IMR-90 (cell line): ENCODE results near the gene GIPR. TPM values are rescaled to one million over a fixed set of nuclear protein-coding genes. Genes with fewer than 3 reads are reported as not detected.
A peak's percentile ranks its signal among the peaks of the same experiment; 100 is the strongest.

ENCODE experiments used
- ATAC-seq: fragments of 200-7000 bp; cut with Tn5 transposase; 2 replicates; pipeline ENCODE4 v1.9.1; 2020; ENCODE audit warnings: low read depth, mild to moderate bottlenecking, moderate library complexity
- BruUV-seq: library from RNA; stranded (reverse); fragments of 400-500 nt; replicated peaks from 2 replicates; lab custom pipeline; 2021; lab: Mats Ljungman, UMichigan
- CTCF ChIA-PET: fragments of 300-600 bp; formaldehyde crosslinking; extraction: SDS; loops from one replicate; lab custom pipeline; 2021; ENCODE audit warnings: antibody characterized with exemption; lab: Yijun Ruan, JAX
- POLR2A ChIA-PET: fragments of 300-600 bp; sonication (Branson Sonifier 250); formaldehyde crosslinking; loops from one replicate; lab custom pipeline; 2022; ENCODE audit warnings: antibody characterized with exemption; ENCODE audit not compliant: unreplicated experiment; lab: Charles Lee
- DNase-seq: peaks from one replicate; pipeline ENCODE4 v3.0.0; 2013
- H2AFZ ChIP-seq: replicated peaks from 2 replicates; pipeline ENCODE3; 2013; ENCODE audit warnings: low read length, mild to moderate bottlenecking; ENCODE audit not compliant: poor library complexity
- H2AK5ac ChIP-seq: 2 replicates; pipeline ENCODE4 v1.6.1; 2013; ENCODE audit warnings: low read depth, low read length, inconsistent platforms
- H2AK9ac ChIP-seq: replicated peaks from 2 replicates; pipeline ENCODE3; 2013; ENCODE audit warnings: mild to moderate bottlenecking, low read depth, low read length, moderate library complexity; ENCODE audit not compliant: poor library complexity
- H2BK120ac ChIP-seq: 2 replicates; pipeline ENCODE4 v1.6.1; 2013; ENCODE audit warnings: low read depth, low read length, inconsistent platforms
- H2BK15ac ChIP-seq: 3 replicates; pipeline ENCODE4 v1.6.1; 2013; ENCODE audit warnings: low read depth, low read length, inconsistent platforms
- H2BK20ac ChIP-seq: 2 replicates; pipeline ENCODE4 v1.6.1; 2013; ENCODE audit warnings: low read depth, mild to moderate bottlenecking, inconsistent platforms, low read length, moderate library complexity
- H2BK5ac ChIP-seq: 2 replicates; pipeline ENCODE4 v1.6.1; 2013; ENCODE audit warnings: mild to moderate bottlenecking, low read depth, low read length, inconsistent platforms; ENCODE audit not compliant: poor library complexity, severe bottlenecking
- H3K14ac ChIP-seq: replicated peaks from 2 replicates; pipeline ENCODE4 v1.6.1; 2013; ENCODE audit warnings: low read depth, low read length, inconsistent platforms
- H3K18ac ChIP-seq: 2 replicates; pipeline ENCODE4 v1.6.1; 2013; ENCODE audit warnings: low read depth, low read length, control low read depth
- H3K23ac ChIP-seq: 2 replicates; pipeline ENCODE4 v1.6.1; 2013; ENCODE audit warnings: low read depth, low read length, inconsistent platforms
- H3K27ac ChIP-seq: 2 replicates; pipeline ENCODE4 v1.5.1; 2013; ENCODE audit warnings: mild to moderate bottlenecking, control low read depth, low read length; ENCODE audit not compliant: insufficient read depth
- H3K27me3 ChIP-seq: 2 replicates; pipeline ENCODE4 v1.6.1; 2013; ENCODE audit warnings: low read length; ENCODE audit not compliant: control insufficient read depth, insufficient read depth
- H3K36me3 ChIP-seq: 2 replicates; pipeline ENCODE4 v1.6.1; 2013; ENCODE audit warnings: low read length, mixed read lengths; ENCODE audit not compliant: control insufficient read depth, insufficient read depth
- H3K4ac ChIP-seq: 2 replicates; pipeline ENCODE4 v1.6.1; 2013; ENCODE audit warnings: low read depth, low read length, inconsistent platforms
- H3K4me1 ChIP-seq: 2 replicates; pipeline ENCODE4 v1.6.1; 2013; ENCODE audit warnings: low read length, mixed read lengths; ENCODE audit not compliant: control insufficient read depth, insufficient read depth
- H3K4me2 ChIP-seq: 2 replicates; pipeline ENCODE4 v1.6.1; 2013; ENCODE audit warnings: low read depth, mild to moderate bottlenecking, control low read depth, low read length, moderate library complexity
- H3K4me3 ChIP-seq: 2 replicates; pipeline ENCODE4 v1.5.1; 2013; ENCODE audit warnings: low read depth, mild to moderate bottlenecking, control low read depth, low read length, moderate library complexity; ENCODE audit not compliant: insufficient read depth
- H3K56ac ChIP-seq: 2 replicates; pipeline ENCODE4 v1.6.1; 2013; ENCODE audit warnings: low read length, inconsistent platforms; ENCODE audit not compliant: insufficient read depth; ENCODE audit errors: extremely low read depth
- H3K79me1 ChIP-seq, 2 experiments: 2 replicates each; pipeline ENCODE4 v1.6.1; 2013; ENCODE audit warnings: low read length in 2 of 2, inconsistent platforms in 1 of 2, low read depth in 1 of 2
- H3K9ac ChIP-seq: 2 replicates; pipeline ENCODE4 v1.6.1; 2013; ENCODE audit warnings: low read depth, low read length, control low read depth
- H3K9me1 ChIP-seq: 2 replicates; pipeline ENCODE4 v1.6.1; 2013; ENCODE audit warnings: low read length, inconsistent platforms; ENCODE audit not compliant: insufficient read depth
- H3K9me3 ChIP-seq: 2 replicates; pipeline ENCODE4 v1.6.1; 2013; ENCODE audit warnings: low read length; ENCODE audit not compliant: control insufficient read depth, insufficient read depth
- H4K20me1 ChIP-seq: 2 replicates; pipeline ENCODE4 v1.6.1; 2013; ENCODE audit warnings: low read length, inconsistent platforms; ENCODE audit not compliant: insufficient read depth
- H4K5ac ChIP-seq: 2 replicates; pipeline ENCODE4 v1.6.1; 2013; ENCODE audit warnings: mild to moderate bottlenecking, low read depth, low read length, control low read depth
- H4K8ac ChIP-seq, 2 experiments: 2 replicates each; pipeline ENCODE4 v1.6.1; 2013; ENCODE audit warnings: low read depth in 2 of 2, low read length in 2 of 2, control low read depth in 1 of 2, inconsistent platforms in 1 of 2
- H4K91ac ChIP-seq: 2 replicates; pipeline ENCODE4 v1.6.1; 2013; ENCODE audit warnings: low read depth, low read length, inconsistent platforms; ENCODE audit not compliant: insufficient read depth
- BHLHE40 ChIP-seq: fragments of 150-350 bp; IDR thresholded peaks from 2 replicates; pipeline ENCODE4 v1.6.1; 2016; ENCODE audit warnings: mild to moderate bottlenecking, low read depth, low read length
- CHD1 ChIP-seq: IDR thresholded peaks from 2 replicates; pipeline ENCODE4 v1.6.1; 2012; ENCODE audit warnings: low read depth, low read length, improper control_type of control experiment
- FOS ChIP-seq: fragments of 150-350 bp; IDR thresholded peaks from 2 replicates; pipeline ENCODE4 v1.6.1; 2016; ENCODE audit warnings: low read depth, low read length
- MAFK ChIP-seq: IDR thresholded peaks from 2 replicates; pipeline ENCODE4 v1.6.1; 2012; ENCODE audit warnings: low read depth, low read length, improper control_type of control experiment
- MAZ ChIP-seq: IDR thresholded peaks from 2 replicates; pipeline ENCODE4 v1.6.1; 2012; ENCODE audit warnings: low read depth, mild to moderate bottlenecking, low read length, improper control_type of control experiment, moderate library complexity, borderline replicate concordance
- NFE2L2 ChIP-seq: fragments of 150-350 bp; IDR thresholded peaks from 2 replicates; pipeline ENCODE4 v1.6.1; 2016; ENCODE audit warnings: low read depth, mild to moderate bottlenecking, low read length
- POLR2A ChIP-seq: IDR thresholded peaks from 2 replicates; pipeline ENCODE4 v1.6.1; 2012; ENCODE audit warnings: mild to moderate bottlenecking, low read depth, low read length
- RAD21 ChIP-seq: IDR thresholded peaks from 2 replicates; pipeline ENCODE4 v1.6.1; 2012; ENCODE audit warnings: low read length, improper control_type of control experiment
- RCOR1 ChIP-seq: IDR thresholded peaks from 2 replicates; pipeline ENCODE4 v1.6.1; 2012; ENCODE audit warnings: mild to moderate bottlenecking, low read length, improper control_type of control experiment; ENCODE audit not compliant: insufficient replicate concordance
- RFX5 ChIP-seq: IDR thresholded peaks from 2 replicates; pipeline ENCODE4 v1.8.0; 2012; ENCODE audit warnings: low read depth, mild to moderate bottlenecking, low read length, moderate library complexity
- WGBS, 2 experiments: methylation state at CpG; one replicate each; pipeline versions ENCODE4 v1.1.5 to v1.1.7; 2013; ENCODE audit warnings: missing lambda C conversion rate in 2 of 2; ENCODE audit not compliant: insufficient read length in 1 of 2; ENCODE audit errors: extremely low coverage in 2 of 2; 5-methylcytosine and 5-hydroxymethylcytosine counted together
- dilution Hi-C: fragments of 300-500 bp; cut with HindIII; formaldehyde crosslinking; loops from one replicate; pipeline ENCODE4 v1.14.3; 2018; ENCODE audit warnings: low sequenced_read_pairs; ENCODE audit not compliant: unreplicated experiment
- in situ Hi-C: fragments of 300-500 bp; cut with MboI; formaldehyde crosslinking; loops from 3 replicates; pipeline ENCODE4 v1.14.3; 2019; ENCODE audit warnings: low sequenced_read_pairs, inconsistent platforms, mixed read lengths
- intact Hi-C: fragments of 100-400 bp; cut with micrococcal nuclease; formaldehyde crosslinking; loops from 2 replicates; pipeline ENCODE4 v1.10.0; 2022
- polyA plus RNA-seq, 3 experiments: library from polyadenylated mRNA; depleted of rRNA; stranded (reverse); fragments of >200 nt; gene quantifications; 2 replicates each; pipeline ENCODE4 v1.2.3, GENCODE V29; 2012; ENCODE audit warnings: low replicate concordance in 1 of 3
- total RNA-seq: library from RNA; depleted of rRNA; stranded (reverse); fragments of >200 nt; gene quantifications from 2 replicates; pipeline ENCODE4 v1.2.3, GENCODE V29; 2012
- TF ChIP-seq, protein P1 (sequence below): fragments of 150-350 bp; IDR thresholded peaks from 2 replicates; pipeline ENCODE4 v1.6.1; 2017; ENCODE audit warnings: mild to moderate bottlenecking, antibody characterized with exemption, low read length, low read depth
- TF ChIP-seq, protein P2 (sequence below): conservative IDR thresholded peaks from 2 replicates; pipeline ENCODE4 v1.5.1; 2012; ENCODE audit warnings: mild to moderate bottlenecking, low read depth, low read length, improper control_type of control experiment
- TF ChIP-seq, protein P3 (sequence below): fragments of 150-350 bp; IDR thresholded peaks from 2 replicates; pipeline ENCODE4 v1.6.1; 2016; ENCODE audit warnings: low read depth, mild to moderate bottlenecking, low read length, moderate library complexity, borderline replicate concordance

The GIPR gene
- total and polyA plus RNA-seq, 2 of the 4 experiments (the other 2 are of a cell fraction) = 0.18 to 1.2 TPM

DNA sequence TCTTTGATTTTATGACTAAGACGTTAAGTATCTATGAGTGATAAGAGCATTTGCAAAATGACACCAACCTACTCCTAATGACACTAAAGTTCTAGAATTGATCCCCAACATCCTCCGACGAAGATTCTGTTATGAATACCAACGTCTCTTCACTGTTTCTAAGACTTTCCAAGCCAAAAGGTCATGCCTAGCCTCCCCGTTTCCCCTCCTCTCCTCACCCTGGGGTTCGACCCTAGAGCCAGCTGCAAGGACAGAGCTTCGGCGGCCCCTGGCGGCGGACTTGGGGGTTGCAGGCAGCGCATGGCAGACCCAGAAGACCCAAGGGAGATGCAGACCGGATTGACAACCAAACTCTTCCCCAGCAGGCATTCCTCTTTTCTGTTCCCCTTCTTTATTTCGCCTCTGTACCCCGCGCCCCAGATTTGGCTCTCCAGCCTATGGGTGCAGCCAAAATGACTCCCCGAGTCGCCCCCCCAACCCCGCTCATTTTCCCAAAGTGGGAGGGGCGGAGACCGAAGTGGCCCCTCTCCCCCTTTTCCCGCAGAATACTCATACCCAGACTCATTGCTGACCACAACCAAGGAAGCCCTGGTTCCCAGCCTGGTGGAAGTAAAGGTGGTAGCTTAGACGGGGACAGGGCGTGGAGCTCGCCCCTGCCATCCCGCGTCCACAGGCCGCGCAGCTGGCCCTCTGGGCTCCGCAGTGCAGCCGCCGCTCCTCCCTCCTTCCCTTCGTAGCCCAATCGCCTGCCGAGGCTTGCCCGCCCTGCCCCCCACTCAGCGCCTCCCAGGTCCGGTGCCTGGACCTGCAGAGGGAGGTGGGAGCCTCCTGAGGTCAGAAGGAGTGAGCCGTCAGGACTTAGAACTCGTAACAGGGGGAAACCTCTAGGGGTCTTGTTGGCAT, 24.7 kb upstream of the GIPR start:
- CTCF ChIA-PET = interaction anchor here (0.6 to 1.8 kb wide), 5 partner anchors 11 to 204 kb away, joined by 3 to 5 read pairs (median 3); no protein-coding TSS in a partner anchor
- no TSS peak for BruUV-seq
- H3K4me3 ChIP-seq = no peak overlapping the region
- TF ChIP-seq, protein P1, sequence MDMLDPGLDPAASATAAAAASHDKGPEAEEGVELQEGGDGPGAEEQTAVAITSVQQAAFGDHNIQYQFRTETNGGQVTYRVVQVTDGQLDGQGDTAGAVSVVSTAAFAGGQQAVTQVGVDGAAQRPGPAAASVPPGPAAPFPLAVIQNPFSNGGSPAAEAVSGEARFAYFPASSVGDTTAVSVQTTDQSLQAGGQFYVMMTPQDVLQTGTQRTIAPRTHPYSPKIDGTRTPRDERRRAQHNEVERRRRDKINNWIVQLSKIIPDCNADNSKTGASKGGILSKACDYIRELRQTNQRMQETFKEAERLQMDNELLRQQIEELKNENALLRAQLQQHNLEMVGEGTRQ = no peak
- TF ChIP-seq BHLHE40 = no peak
- peak; percentile 15 for TF ChIP-seq RCOR1
- 0 out of 2 replicates have a peak, but pooled peaks have one; percentile 4 for TF ChIP-seq FOS
- TF ChIP-seq RAD21 = peak; percentile 88
- TF ChIP-seq POLR2A = no peak
- TF ChIP-seq, protein P2, sequence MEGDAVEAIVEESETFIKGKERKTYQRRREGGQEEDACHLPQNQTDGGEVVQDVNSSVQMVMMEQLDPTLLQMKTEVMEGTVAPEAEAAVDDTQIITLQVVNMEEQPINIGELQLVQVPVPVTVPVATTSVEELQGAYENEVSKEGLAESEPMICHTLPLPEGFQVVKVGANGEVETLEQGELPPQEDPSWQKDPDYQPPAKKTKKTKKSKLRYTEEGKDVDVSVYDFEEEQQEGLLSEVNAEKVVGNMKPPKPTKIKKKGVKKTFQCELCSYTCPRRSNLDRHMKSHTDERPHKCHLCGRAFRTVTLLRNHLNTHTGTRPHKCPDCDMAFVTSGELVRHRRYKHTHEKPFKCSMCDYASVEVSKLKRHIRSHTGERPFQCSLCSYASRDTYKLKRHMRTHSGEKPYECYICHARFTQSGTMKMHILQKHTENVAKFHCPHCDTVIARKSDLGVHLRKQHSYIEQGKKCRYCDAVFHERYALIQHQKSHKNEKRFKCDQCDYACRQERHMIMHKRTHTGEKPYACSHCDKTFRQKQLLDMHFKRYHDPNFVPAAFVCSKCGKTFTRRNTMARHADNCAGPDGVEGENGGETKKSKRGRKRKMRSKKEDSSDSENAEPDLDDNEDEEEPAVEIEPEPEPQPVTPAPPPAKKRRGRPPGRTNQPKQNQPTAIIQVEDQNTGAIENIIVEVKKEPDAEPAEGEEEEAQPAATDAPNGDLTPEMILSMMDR = peak; percentile 94
- no peak for TF ChIP-seq RFX5
- peak; percentile 36; the same call in 1 of the 2 replicates for TF ChIP-seq MAZ
- no peak for TF ChIP-seq NFE2L2
- TF ChIP-seq, protein P3, sequence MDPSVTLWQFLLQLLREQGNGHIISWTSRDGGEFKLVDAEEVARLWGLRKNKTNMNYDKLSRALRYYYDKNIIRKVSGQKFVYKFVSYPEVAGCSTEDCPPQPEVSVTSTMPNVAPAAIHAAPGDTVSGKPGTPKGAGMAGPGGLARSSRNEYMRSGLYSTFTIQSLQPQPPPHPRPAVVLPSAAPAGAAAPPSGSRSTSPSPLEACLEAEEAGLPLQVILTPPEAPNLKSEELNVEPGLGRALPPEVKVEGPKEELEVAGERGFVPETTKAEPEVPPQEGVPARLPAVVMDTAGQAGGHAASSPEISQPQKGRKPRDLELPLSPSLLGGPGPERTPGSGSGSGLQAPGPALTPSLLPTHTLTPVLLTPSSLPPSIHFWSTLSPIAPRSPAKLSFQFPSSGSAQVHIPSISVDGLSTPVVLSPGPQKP = no peak
- no peak for TF ChIP-seq MAFK
- 0 out of 2 replicates have a peak, but pooled peaks have one; percentile 49 for TF ChIP-seq CHD1

More for the DNA sequence above, 24.7 kb upstream of the GIPR start:
- H3K4me2 ChIP-seq = peak overlapping the region; percentile 79
- H2BK15ac ChIP-seq = no peak overlapping the region
- DNase-seq = peak; percentile 61
- 0 out of 2 replicates have a peak overlapping the region, but pooled peaks have one; percentile 51 for H2AK5ac ChIP-seq
- H3K36me3 ChIP-seq = no peaks in the 10 kb centered on the region
- peak overlapping the region; percentile 82 for H2AK9ac ChIP-seq
- peaks cover 13% of the 10 kb centered on the region for H3K4me1 ChIP-seq
- H4K91ac ChIP-seq = no peak overlapping the region
- H3K9ac ChIP-seq = no peak overlapping the region
- peak overlapping the region; percentile 27; the same call in 1 of the 2 replicates for H3K4ac ChIP-seq
- 9% methylated on average over 9 of the region's 39 CpGs; no CpG with 5 or more reads in 1 of the 2 experiments for WGBS, 2 experiments
- H2BK5ac ChIP-seq = no peak overlapping the region
- no peaks in the 10 kb centered on the region for H3K27me3 ChIP-seq
- H3K14ac ChIP-seq = no peak overlapping the region
- POLR2A ChIA-PET = no interaction called here
- H4K20me1 ChIP-seq = peaks cover 3% of the 10 kb centered on the region; the same call in 1 of the 2 replicates
- H4K5ac ChIP-seq = no peak overlapping the region
- H3K27ac ChIP-seq = no peak overlapping the region
- H3K9me1 ChIP-seq = no peaks in the 10 kb centered on the region
- peaks cover 6 to 18% of the 10 kb centered on the region in 2 experiments for H3K79me1 ChIP-seq
- in situ Hi-C loops (loop anchor here (10.0 kb wide), 1 partner anchor 118 kb away; no protein-coding TSS in a partner anchor), intact Hi-C loops (loop anchor here (1.0 to 5.0 kb wide), 4 partner anchors 58 to 216 kb away; partner anchors contain the start of genes OPA3 and VASP), dilution Hi-C loops (no loop called here)
- H2AFZ ChIP-seq = peak overlapping the region; percentile 69
- no peak overlapping the region for H3K56ac ChIP-seq
- H3K23ac ChIP-seq = no peak overlapping the region
- H2BK120ac ChIP-seq = no peak overlapping the region
- no peaks in the 10 kb centered on the region for H3K9me3 ChIP-seq
- ATAC-seq = peak; percentile 19
- H4K8ac ChIP-seq = no peak overlapping the region
- H2BK20ac ChIP-seq = no peak overlapping the region
- no peak overlapping the region for H3K18ac ChIP-seq
